Ramos (cell line): ENCODE measurements around the gene MMP17.
"Not testable (repeated sequence)": the region's sequence is repeated elsewhere in the genome, so short reads cannot be mapped to it uniquely, and the experiment has no call there.

Source experiments
- in situ Hi-C: fragments of 300-500 bp; cut with MboI; formaldehyde crosslinking; loops from one replicate; pipeline ENCODE4 v1.14.3; 2022; ENCODE audit warnings: low sequenced_read_pairs; ENCODE audit not compliant: unreplicated experiment

MMP17 gene

DNA sequence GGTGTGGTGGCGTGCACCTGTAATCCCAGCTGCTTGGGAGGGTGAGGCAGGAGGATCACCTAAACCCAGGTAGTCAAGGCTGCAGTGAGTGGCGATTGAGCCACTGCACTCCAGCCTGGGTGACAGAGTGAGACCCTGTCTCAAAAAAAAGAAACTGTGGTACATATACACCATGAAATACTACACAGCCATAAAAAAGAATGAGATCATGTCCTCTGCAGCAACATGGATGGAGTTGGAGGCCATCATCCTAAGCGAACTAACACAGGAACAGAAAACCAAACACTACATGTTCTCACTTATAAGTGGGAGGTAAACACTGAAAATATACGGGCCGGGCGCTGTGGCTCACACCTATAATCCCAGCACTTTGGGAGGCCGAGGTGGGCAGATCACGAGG, 63.5 kb downstream of the MMP17 start:
- in situ Hi-C loops, result not testable (repeated sequence)

DNA sequence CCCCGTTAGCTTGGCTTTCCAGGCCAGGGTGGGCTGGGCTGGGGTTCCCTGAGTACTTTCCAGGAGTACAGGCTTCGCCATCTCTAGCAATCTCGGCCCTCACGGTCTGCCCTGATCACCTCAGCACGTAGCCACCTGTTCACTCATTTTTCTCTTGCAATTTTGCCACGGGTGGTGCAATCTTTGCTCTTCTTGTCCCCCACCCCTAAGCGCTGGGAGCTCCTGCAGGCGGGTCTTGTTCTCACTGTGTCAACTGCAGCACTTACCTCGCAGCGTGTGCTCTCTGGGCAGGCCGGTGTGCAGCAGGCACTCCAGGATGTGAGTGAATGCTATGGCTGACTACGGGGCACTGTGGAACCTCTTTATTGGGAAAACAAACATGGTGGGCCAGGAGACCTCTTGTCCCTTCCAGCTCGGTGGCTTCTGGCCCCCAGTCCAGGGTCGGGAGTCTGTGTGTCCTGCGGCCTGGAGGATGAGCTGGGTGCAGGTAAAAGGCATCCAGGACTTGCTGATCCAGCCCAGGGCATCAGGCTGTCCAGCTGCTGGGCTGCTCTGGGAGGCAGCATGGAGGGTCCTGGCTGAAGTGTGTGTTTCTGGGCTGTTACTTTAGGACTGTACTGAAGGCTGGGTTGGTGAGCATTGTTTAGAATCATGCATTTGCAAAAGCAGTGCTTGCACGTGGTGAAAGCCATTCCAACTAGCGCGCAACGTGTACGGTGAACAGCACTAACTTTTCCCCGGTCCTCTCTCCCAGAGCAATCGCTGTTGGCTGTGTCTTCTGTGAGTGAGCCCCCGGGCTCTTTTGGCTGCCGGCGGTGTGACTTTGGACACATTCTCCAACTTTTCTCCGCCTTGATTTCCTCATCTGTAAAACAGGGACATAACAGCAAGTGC, 64.8 kb downstream of the MMP17 start:
- in situ Hi-C loops, result no loop called here

DNA sequence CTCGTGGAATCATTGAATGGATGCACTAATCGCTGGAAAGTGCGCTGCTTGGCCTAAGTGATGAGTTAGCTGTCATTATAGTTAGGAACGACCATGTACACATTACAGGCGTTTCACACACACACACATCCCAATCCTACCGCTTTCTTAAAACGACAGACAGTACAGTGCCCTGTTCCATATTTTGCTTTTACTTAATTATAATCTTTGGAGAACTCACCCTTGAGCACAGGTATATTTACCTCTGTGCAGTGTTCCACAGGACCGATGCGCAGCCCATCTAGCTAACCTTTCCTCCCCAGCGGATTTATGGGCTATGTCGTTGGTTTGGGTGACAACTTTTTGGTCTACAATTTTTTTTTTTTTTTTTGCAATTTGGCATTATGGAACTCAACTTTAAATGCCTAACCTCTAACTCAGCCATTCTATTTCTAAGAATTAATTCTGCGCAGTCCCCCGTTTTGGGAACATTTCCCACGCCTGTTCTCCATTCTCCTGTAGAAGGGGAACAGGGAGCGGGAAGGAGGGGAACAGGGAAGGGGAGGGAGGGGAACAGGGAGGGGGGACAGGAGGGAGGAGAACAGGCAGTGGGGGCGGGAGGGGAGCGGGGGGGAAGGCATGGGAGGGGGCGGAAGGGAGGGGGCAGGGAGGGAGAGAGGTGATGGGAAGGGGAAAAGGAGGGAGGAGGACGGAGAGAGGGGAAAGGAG, 65.6 kb downstream of the MMP17 start:
- in situ Hi-C loops, result no loop called here

DNA sequence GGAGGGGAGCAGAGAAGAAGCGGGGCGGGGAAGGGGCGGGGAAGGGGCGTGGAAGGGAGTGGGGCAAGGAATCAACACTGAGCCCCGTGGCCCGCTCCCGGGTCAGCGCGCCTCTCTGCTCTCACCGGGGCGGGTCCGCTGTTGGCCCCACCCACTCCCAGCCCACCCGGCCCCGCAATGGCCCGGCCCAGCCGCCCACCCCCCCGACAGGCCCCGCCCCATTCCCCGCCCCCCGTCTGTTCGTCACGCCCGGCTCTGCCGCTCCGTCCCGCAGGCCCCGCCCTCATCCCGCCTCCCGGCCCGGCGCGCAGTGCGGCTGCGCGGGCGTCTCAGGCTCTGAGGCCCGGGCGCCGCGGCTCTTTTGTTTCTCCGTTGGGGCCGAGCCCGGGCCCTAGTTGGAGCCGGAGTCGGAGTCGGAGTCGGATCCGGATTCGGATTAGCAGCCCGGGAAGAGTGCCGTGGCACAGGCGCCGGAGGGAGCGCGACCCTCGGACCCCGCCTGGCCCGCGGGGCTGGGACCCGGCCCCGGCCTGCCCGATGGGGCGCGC, 66.2 kb downstream of the MMP17 start, which contains the start of gene ULK1:
TSS of gene ULK1 (plus strand) at position 310 of the 548 bp plus-strand sequence. CDS start 380 bp downstream, outside the sequence.
- in situ Hi-C loops, result no loop called here

DNA sequence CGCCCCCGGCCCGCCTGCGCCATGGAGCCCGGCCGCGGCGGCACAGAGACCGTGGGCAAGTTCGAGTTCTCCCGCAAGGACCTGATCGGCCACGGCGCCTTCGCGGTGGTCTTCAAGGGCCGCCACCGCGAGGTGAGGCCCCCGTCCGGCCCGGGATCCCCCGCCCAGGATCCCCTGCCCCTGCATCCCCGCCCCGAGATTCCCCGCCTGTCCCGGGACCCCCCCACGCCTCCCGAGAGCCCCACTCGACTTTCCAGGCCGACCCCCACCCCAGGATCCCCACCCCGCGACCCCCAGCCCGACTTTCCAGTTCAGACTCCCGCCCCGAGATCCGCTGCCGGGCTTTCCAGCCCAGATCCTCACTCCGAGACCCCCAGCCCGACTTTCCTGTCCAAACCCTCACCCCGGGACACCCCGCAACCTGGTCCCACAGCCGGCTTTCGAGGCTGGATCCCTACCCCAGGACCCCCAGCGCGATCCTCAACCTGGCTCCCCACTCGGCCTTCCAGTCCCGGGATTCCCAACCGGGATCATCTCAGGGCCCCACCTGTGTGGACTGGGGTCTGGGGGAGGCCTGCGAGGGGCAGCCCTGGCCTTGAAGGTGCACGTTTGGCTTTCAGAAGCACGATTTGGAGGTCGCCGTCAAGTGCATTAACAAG, 66.9 kb downstream of the MMP17 start:
- in situ Hi-C loops, result no loop called here

DNA sequence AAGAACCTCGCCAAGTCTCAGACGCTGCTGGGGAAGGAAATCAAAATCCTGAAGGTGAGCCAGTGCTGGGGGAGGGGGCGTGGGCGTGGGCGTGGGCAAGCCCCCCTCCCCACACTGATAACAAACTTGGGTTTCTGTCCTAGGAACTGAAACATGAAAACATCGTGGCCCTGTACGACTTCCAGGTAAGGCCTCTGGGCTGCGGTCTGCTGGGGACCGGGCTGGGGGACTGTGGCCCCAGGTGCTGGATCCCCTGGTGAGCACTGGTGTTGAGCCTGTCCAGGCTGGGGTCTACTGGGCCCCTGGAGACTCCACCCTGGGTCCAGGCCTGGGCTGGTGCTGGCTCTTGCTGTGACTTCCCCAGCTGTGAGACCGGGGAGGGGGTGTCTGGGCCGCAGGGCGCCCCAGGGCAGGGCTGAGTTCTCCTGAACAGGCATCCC, 67.5 kb downstream of the MMP17 start:
- in situ Hi-C loops, result no loop called here

DNA sequence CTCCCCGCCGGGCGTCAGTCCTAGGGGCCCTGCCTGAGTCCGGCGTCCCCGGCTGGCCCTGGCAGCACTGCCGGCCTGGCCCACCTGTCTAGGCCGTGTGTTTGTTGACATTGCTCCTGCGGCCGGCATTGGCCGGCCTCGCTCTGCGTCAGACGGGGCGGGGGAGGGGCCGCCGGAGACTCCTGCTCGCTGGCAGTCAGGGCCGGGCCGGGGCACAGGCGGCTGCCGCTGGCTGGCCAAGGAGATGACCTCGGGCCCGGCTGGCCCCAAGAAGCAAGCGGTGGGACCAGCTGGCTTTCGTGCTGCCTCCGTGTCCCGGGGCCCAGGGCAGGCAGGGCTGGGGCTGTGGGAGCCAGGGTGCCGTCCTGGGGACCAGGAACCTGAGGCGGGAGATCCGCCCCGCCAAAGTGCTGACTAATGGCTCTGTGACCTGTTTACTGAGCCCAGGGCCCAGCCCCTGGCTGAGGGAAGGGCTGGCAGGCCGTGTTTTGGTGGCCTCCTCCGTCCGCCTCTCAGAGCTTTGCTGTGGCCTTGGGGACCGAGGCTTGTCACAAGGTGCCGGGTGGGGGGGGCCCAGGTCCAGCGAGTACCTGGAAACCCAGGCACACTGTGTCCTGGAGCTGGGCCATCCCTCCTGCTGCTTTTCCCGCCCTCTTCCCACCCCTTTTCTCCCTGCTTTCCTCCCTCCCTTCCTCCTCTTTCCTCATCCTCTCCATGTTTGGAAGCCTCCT, 68.1 kb downstream of the MMP17 start:
- in situ Hi-C loops, result no loop called here

DNA sequence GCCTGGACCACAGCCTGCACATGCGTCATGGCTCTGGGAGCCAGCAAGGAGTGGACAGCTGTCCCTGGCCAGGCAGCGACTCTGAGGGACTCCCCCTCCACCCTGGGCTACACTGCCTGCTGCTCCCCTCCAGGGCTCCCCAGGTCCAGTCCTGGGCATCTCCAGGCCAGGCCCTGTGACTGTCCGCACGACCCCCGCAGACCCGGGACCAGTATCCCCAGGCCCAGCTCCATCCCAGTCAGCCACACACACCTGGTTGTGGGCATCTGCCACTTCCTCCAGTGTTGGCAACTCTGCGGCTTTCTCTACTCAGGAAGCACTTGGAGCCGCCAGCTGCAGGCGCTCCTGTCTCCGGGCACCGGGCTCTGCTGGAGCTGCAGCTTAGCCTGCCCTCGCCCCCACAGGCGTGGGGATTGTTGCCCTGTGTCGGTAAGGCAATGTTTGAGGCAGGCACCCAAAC, 68.6 kb downstream of the MMP17 start:
- in situ Hi-C loops, result no loop called here

DNA sequence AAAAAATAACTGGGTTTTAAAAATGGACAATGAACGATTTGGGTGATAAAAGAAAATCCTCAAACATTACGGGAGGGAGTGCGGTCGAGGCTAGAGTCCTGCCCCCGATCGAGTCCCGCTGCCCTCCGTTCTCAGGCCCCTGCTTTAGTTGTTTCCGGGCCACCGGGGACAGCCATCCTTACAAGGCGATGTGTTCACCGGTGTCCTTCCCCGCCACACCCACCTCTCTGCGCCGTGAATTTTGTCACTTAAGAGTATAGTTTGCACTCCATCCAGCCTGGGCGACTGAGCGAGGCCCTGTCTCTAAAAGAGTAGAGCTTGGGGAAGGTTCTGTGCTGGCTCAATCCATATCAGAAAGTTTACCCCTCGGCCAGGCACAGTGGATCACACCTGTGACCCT, 69.1 kb downstream of the MMP17 start:
- in situ Hi-C loops, result no loop called here

DNA sequence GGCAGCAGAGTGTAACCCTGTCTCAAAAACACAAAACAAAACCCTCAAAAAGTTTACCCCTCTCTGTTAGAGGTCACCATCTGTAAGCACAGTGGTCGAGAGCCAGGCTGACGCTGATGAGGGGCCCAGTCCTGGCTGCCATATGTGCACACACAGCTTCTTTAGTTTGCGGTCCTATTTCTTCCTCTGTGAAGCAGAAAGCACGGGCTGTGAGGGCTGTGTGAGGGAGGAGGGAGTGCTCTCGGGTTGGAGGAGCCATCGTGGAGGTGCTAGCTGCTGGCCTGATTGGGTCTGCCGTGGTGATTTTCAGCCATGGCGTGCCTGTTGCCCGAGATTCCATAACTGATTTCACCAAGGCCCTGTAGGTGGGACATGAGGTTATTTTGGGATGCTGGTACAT, 69.7 kb downstream of the MMP17 start:
- in situ Hi-C loops, result no loop called here

DNA sequence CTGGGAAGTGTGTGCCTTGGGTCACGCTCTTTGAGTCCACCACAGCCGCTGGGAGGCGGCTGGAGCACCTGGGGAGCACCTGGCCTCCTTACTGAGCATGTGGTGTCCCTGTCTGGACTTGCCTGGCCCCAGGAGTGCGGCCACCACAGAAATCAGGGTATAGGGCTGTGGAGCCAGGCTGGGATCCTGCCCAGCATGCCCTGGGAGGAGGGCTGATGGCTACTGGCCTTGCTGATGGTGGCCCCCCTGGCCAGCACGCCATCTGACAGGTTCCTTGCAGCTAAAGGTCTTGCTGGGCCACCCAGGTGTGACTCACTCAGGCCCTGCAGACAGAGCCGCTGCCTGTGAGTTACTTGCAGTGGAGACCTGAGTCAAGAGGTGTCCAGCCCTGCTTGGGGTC, 72.2 kb downstream of the MMP17 start:
- in situ Hi-C loops, result no loop called here
